Effector memory CD8-positive, alpha-beta T cell (primary cell): ENCODE data around the gene NPW.

Experiments
- ATAC-seq: fragments of 150-1000 bp; cut with Tn5 transposase; replicated peaks from 2 replicates; pipeline ENCODE4 v1.10.0; 2021; ENCODE audit warnings: mild to moderate bottlenecking, moderate library complexity
- DNase-seq, 3 experiments: peaks; one replicate each; pipeline ENCODE4 v3.0.0; 2021
- H3K27ac Mint-ChIP-seq, 2 donors: one replicate each; pipeline ENCODE4 v1.8.0; 2022; ENCODE audit warnings: mild to moderate bottlenecking in 2 of 2, mixed read lengths in 2 of 2, moderate library complexity in 2 of 2
- H3K27me3 Mint-ChIP-seq, 2 donors: one replicate each; pipeline ENCODE4 v1.8.0; 2022; ENCODE audit warnings: mixed read lengths in 2 of 2
- H3K36me3 Mint-ChIP-seq: one replicate; pipeline ENCODE4 v1.8.0; 2022; ENCODE audit warnings: mild to moderate bottlenecking, moderate library complexity, mixed read lengths; ENCODE audit not compliant: insufficient read depth
- H3K4me1 Mint-ChIP-seq, 2 donors: one replicate each; pipeline ENCODE4 v1.8.0; 2022; ENCODE audit warnings: low read depth in 2 of 2, mixed read lengths in 2 of 2
- H3K4me3 Mint-ChIP-seq, 2 donors: one replicate each; pipeline ENCODE4 v1.8.0; 2022; ENCODE audit warnings: mild to moderate bottlenecking in 2 of 2, mixed read lengths in 2 of 2, moderate library complexity in 2 of 2
- H3K9me3 Mint-ChIP-seq, 2 donors: one replicate each; pipeline ENCODE4 v1.8.0; 2022; ENCODE audit warnings: mixed read lengths in 2 of 2

Gene NPW

DNA sequence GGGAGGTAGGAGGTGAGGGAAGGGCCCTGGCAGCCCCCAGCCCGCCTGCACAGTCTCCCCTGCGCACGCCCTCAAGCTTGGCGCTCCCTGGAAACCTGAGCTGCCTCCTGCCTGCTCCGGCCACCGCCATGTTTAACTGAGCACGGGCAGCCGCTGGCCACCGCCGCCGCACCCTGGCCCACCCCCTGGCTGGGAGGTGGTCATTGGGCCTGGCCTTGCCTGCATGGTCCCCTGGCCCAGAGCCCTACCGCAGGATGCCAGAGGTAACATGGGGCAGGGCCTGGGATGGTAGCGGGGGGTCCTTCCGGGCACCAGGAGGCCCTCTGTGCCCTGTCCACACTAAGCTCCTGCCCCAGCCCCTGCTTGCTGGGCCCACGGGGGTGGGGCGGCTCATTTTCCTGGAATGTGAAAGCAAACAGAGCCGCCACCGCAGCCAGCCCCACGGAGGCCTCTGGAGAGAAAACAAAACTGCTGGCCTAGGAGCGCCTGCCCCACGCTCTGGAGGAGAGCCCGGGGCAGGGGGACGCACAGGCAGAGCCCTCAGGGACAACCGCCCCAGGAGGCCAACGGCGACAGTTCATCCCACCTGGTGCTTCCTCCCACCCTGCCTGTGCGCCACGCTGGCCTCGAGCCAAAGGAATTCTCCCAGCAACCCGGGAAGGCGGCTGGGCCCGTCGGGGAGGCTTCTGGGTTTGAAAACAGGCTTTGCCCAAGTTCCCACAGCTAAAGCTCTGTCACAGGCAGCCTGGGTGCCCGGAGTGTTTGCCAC, 16.0 kb downstream of the NPW start:
- no peak overlapping the region for H3K27ac Mint-ChIP-seq
- no peaks in the 10 kb centered on the region for H3K4me1 Mint-ChIP-seq
- no peaks in the 10 kb centered on the region for H3K36me3 Mint-ChIP-seq
- no peak for DNase-seq
- no peaks in the 10 kb centered on the region for H3K27me3 Mint-ChIP-seq
- no peaks in the 10 kb centered on the region for H3K9me3 Mint-ChIP-seq
- no peak for ATAC-seq
- H3K4me3 Mint-ChIP-seq = no peak overlapping the region

GRCh38 chr16:2036200-2036966, 16.8 kb downstream of the NPW start:
- no peaks in the 10 kb centered on the region for H3K27me3 Mint-ChIP-seq
- DNase-seq (no peak), ATAC-seq (no peak)
- no peaks in the 10 kb centered on the region for H3K4me1 Mint-ChIP-seq
- H3K27ac Mint-ChIP-seq = no peak overlapping the region
- H3K36me3 Mint-ChIP-seq = no peaks in the 10 kb centered on the region
- no peaks in the 10 kb centered on the region for H3K9me3 Mint-ChIP-seq
- no peak overlapping the region for H3K4me3 Mint-ChIP-seq

GRCh38 chr16:2037115-2037514, 17.5 kb downstream of the NPW start:
- Mint-ChIP-seq H3K9me3 (no peaks in the 10 kb centered on the region), H3K4me1 (no peaks in the 10 kb centered on the region), H3K36me3 (no peaks in the 10 kb centered on the region), H3K27me3 (no peaks in the 10 kb centered on the region), H3K4me3 (no peak overlapping the region), H3K27ac (no peak overlapping the region)
- ATAC-seq (no peak), DNase-seq (no peak)

DNA sequence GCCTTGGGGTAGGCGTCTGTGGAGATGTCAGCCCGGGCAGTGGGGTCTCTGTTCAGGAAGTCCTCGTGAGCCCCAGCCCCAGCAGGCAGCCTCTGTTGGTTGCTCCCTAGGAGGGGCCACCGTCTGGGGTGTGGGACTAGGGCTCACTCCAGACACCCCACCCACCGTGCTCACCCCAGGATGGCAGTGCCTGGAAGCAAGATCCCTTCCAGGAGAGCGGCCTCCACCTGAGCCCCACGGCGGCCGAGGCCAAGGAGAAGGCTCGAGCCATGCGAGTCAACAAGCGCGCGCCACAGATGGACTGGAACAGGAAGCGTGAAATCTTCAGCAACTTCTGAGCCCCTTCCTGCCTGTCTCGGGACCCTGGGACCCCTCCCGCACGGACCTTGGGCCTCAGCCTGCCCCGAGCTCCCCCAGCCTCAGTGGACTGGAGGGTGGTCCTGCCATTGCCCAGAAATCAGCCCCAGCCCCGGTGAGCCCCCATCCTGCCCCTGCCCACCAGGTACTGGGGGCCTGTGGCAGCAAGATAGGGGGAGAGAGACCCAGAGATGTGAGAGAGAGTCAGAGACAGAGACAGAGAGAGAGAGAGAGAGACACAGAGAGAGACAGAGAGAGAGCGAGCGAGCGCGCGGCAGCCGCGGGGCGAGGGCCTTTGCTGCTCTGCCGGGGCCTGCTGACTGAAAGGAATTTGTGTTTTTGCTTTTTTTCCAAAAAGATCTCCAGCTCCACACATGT, 18.2 kb downstream of the NPW start:
- ATAC-seq = no peak
- Mint-ChIP-seq H3K4me1 (no peaks in the 10 kb centered on the region), H3K36me3 (no peaks in the 10 kb centered on the region)

GRCh38 chr16:2038382-2039231, 19.0 kb downstream of the NPW start:
- ATAC-seq (no peak), DNase-seq (no peak)
- Mint-ChIP-seq H3K4me1 (no peaks in the 10 kb centered on the region), H3K27ac (no peak overlapping the region), H3K27me3 (no peaks in the 10 kb centered on the region), H3K9me3 (no peaks in the 10 kb centered on the region), H3K36me3 (no peaks in the 10 kb centered on the region), H3K4me3 (no peak overlapping the region)

More for the DNA sequence above, 18.2 kb downstream of the NPW start:
- Mint-ChIP-seq H3K9me3 (no peaks in the 10 kb centered on the region), H3K4me3 (no peak overlapping the region), H3K27ac (no peak overlapping the region), H3K27me3 (no peaks in the 10 kb centered on the region)
- no peak for DNase-seq

DNA sequence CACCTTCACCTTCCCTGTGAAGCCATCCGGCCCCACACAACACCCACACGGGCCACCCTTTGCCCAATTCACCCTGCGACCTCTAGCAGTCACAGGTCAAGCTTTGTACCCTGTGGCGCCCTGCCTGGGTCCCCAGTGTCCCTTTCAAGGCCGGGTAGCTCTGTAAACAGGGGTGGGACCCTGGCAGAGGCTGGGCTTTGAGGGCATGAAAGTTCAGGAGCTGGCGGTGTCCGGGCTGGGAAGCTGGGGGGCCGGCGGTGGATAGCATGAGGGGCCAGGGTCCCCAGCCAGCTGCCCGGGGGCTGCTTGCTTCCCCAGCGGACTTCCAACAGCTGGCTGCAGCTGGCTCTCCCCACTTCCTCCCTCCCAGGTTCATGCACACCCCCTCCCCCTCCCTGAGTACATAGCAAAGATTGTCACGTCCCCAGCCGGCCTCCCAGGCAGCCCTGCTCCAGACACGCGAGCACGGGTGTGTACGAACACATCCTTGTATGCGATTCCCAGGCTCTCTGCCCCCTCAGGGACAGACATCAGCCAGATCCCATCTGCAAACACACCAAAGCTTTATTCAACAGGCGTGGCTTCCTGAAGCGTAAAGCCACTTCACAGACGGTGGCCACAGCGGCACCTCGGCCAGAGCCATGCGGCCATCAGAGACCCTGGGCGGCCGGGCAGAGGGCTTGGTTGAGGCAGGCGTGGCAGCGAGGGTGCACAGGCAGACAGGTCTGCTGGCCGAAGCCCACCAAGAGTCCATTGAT, 19.9 kb downstream of the NPW start:
- no peak for DNase-seq
- H3K27ac Mint-ChIP-seq = no peak overlapping the region
- H3K4me3 Mint-ChIP-seq = no peak overlapping the region
- no peaks in the 10 kb centered on the region for H3K36me3 Mint-ChIP-seq
- H3K4me1 Mint-ChIP-seq = no peaks in the 10 kb centered on the region
- no peaks in the 10 kb centered on the region for H3K9me3 Mint-ChIP-seq
- ATAC-seq = no peak
- H3K27me3 Mint-ChIP-seq = no peaks in the 10 kb centered on the region

DNA sequence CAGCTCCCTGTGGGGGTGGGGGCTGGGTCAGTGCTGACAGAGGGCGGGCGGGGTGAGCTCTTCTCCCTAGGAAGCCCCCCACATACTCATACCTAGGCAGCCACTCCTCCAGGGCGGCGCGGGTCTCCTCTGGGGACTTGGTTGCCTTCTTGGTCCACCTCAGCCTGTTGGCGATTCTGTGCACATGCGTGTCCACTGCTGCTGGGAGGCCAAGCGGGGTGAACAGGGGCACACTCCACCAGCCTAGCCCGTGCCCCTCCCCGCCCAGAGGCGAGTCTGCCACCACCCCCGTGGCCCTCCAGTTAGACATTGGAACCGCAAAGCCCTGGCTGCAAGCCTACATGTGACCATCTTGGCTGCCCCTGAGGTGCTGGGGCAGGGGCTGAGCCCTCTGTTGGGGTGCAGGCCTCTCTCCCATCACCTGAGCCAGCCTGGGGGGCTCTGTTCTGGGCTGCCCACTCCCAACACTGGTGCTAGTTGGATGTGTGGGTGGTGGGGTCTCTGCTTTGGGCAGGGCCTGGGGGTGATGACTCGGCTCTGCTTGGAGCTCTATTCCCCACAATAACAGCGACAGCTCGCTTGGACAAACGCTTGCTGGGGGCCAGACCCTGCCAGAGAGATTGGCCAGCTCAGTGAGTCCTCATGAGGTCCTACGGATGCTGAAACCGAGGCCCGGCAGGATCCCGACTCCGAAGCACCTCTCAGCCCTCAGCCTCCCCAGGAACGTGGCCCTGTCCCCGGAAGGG, 20.6 kb downstream of the NPW start:
- Mint-ChIP-seq H3K9me3 (no peaks in the 10 kb centered on the region), H3K27ac (no peak overlapping the region), H3K36me3 (no peaks in the 10 kb centered on the region), H3K4me3 (no peak overlapping the region), H3K27me3 (no peaks in the 10 kb centered on the region), H3K4me1 (no peaks in the 10 kb centered on the region)
- DNase-seq (no peak), ATAC-seq (no peak)

DNA sequence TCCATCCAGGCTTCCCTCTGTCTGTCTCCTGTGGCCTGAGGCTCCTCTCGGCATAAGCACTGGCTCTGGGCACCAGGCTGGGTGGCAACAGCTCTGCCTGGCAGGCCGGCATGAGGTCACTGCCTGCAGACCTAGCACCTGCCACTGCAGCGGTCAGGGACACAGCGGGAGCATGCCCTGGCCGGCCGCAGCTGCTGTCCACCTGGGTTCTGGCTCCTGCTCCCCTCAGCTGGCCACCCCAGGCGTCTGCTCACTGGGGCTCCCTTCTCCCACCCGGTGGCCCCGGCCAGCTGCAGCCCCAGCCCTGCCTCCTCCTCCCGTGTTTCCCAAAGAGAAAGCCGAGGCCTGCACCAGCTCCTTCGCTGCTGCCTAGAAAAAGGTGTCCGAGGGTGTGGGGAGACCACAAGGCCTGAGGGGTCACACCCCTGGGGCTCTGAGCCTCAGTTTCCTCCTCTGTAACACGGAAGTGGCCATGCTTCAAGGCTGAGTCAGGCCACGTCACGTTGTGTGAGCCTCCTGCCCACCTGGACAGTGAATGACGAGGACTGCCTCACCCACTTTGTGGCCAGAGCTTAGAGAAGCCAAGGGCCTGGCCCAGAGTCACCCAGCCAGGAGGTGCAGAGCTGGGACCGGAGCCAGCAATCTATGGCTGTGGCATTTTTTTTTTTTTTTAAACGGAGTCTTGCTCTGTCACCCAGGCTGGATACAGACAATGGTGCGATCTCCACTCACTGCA, 21.4 kb downstream of the NPW start:
- Mint-ChIP-seq H3K36me3 (no peaks in the 10 kb centered on the region), H3K4me3 (no peak overlapping the region), H3K9me3 (no peaks in the 10 kb centered on the region), H3K27me3 (no peaks in the 10 kb centered on the region), H3K27ac (no peak overlapping the region), H3K4me1 (no peaks in the 10 kb centered on the region)
- no peak for DNase-seq
- no peak for ATAC-seq

DNA sequence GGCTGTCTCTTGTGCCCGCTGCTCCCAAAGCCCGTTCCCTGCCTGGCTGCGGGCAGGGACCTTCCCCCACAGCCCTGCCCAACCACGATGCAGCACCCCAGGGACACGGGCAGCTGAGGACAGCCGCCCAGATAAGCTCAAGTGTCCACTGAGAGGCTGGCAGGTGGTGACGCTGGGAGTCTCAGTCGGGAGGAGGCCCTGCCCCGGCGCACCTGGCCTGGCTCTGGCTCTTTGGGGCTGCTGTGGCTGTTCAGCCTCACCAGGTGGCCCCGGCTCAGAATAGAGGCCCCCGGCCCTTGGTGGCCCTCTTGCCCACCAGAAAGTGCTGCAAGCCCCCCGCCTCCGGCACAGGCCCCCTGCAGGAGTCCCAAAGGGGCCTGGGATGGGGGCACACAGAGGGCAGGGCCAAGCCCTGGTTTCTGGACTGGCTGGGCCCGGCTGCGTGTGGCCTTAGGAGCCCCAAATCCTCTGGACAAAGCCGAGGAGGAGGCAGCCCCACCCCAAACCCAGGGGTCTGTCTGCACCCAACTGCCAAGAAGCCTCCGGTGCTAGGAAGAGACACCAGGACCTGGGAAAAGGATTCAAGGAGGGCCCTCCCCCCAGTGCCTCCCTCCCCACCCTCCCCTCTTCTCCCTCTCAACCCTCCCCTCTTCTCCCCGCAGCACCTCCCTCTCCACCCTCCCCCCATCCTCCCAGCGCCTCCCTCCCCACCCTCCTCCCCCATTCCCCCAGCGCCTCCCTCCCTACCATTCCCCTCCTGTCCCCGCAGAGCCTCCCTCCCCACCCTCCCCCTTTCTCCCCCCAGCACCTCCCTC, 22.8 kb downstream of the NPW start:
- no peaks in the 10 kb centered on the region for H3K27me3 Mint-ChIP-seq
- H3K9me3 Mint-ChIP-seq = no peaks in the 10 kb centered on the region
- no peak overlapping the region for H3K4me3 Mint-ChIP-seq
- H3K36me3 Mint-ChIP-seq = no peaks in the 10 kb centered on the region
- no peak for DNase-seq
- ATAC-seq = no peak
- H3K27ac Mint-ChIP-seq = no peak overlapping the region
- H3K4me1 Mint-ChIP-seq = peaks cover 5 to 6% of the 10 kb centered on the region in 2 donors

GRCh38 chr16:2042986-2043666, 23.5 kb downstream of the NPW start:
- H3K4me1 Mint-ChIP-seq = peaks cover 6 to 8% of the 10 kb centered on the region in 2 donors
- ATAC-seq = no peak
- H3K27me3 Mint-ChIP-seq = no peaks in the 10 kb centered on the region
- no peaks in the 10 kb centered on the region for H3K9me3 Mint-ChIP-seq
- H3K4me3 Mint-ChIP-seq = no peak overlapping the region
- no peak overlapping the region for H3K27ac Mint-ChIP-seq
- no peaks in the 10 kb centered on the region for H3K36me3 Mint-ChIP-seq
- DNase-seq = no peak
